Transverse colon (tissue), 4 donors: ENCODE results near the gene CD9. TPM values are rescaled to one million over a fixed set of nuclear protein-coding genes. Genes with fewer than 3 reads are reported as not detected.

Source experiments
- DNase-seq: peaks from one replicate; pipeline ENCODE4 v3.0.0-alpha.2; 2019
- H3K27ac ChIP-seq, 4 donors: fragments of 200-600 bp; sonication (generic); 2 replicates each; pipeline ENCODE4 v1.5.1; 2016 to 2018; ENCODE audit warnings: inconsistent platforms in 4 of 4
- H3K27me3 ChIP-seq: fragments of 200-600 bp; sonication (generic); 2 replicates; pipeline ENCODE4 v1.5.1; 2017; ENCODE audit warnings: inconsistent platforms
- H3K36me3 ChIP-seq, 4 donors: fragments of 200-600 bp; sonication (generic); 2 replicates each; pipeline ENCODE4 v1.5.1; 2017 to 2019; ENCODE audit warnings: inconsistent platforms in 4 of 4
- H3K4me1 ChIP-seq, 4 donors: fragments of 200-600 bp; sonication (generic); 2 replicates each; pipeline ENCODE4 v1.5.1; 2017 to 2020; ENCODE audit warnings: inconsistent platforms in 4 of 4
- H3K4me3 ChIP-seq, 4 donors: fragments of 200-600 bp; sonication (generic); 1 replicate in 1 of 4; 2 replicates in 3 of 4; pipeline versions ENCODE4 v1.5.1 to v1.6.1; 2017 to 2019; ENCODE audit warnings: inconsistent platforms in 4 of 4
- H3K9me3 ChIP-seq, 2 donors: fragments of 200-600 bp; sonication (generic); 2 replicates each; pipeline ENCODE4 v1.5.1; 2017 to 2019; ENCODE audit warnings: inconsistent platforms in 2 of 2
- CTCF ChIP-seq, 5 experiments: fragments of 200-600 bp in 3 of 5; fragments of 450-650 bp in 2 of 5; sonication (generic) in 3 of 5; IDR thresholded peaks; 1 replicate in 2 of 5; 2 replicates in 3 of 5; pipeline ENCODE4 v1.5.1; 2016 to 2017; ENCODE audit warnings: antibody characterized with exemption in 5 of 5, inconsistent platforms in 3 of 5, mild to moderate bottlenecking in 2 of 5, moderate library complexity in 1 of 5
- EP300 ChIP-seq: sonication (generic); formaldehyde crosslinking; IDR thresholded peaks from one replicate; pipeline ENCODE4 v1.6.1; 2017; ENCODE audit warnings: antibody characterized with exemption, low read depth
- POLR2A ChIP-seq: fragments of 450-650 bp; IDR thresholded peaks from one replicate; pipeline ENCODE4 v1.6.1; 2016; ENCODE audit warnings: antibody characterized with exemption, mild to moderate bottlenecking, moderate library complexity
- POLR2AphosphoS5 ChIP-seq, 3 donors: sonication (generic); formaldehyde crosslinking; IDR thresholded peaks; one replicate each; pipeline ENCODE4 v1.6.1; 2016; ENCODE audit warnings: antibody characterized with exemption in 3 of 3
- whole genome bisulfite sequencing, 2 donors: methylation state at CpG; one replicate each; pipeline ENCODE4 v1.1.5; 2018; ENCODE audit warnings: low coverage in 1 of 2; 5-methylcytosine and 5-hydroxymethylcytosine counted together
- in situ Hi-C, 4 donors: fragments of 200-750 bp; cut with MboI; loops; one replicate each; pipeline versions ENCODE4 v1.15.0 to v1.15.1; 2017; ENCODE audit warnings: low sequenced_read_pairs in 3 of 4, low pct_ligation_motif_present in 1 of 4, low pct_unique_long_range_greater_than_20kb in 1 of 4
- intact Hi-C: fragments of 100-400 bp; cut with DNase I; formaldehyde crosslinking; loops from one replicate; pipeline ENCODE4 v1.15.1; 2023; ENCODE audit warnings: low total_unique reads
- total RNA-seq, 4 donors: library from RNA; depleted of rRNA; stranded (reverse); fragments of >200 nt; gene quantifications; one replicate each; pipeline ENCODE4 v1.1.0, GENCODE V29; 2016

The CD9 gene
- total RNA-seq, 4 donors from 2014 or later = 207 to 668 (median 481) TPM

- Histone ChIP-seq H3K9me3 (no peaks in the 10 kb centered on the region), H3K27ac (peak overlapping the region; percentile 91 to 95 (median 92)), H3K27me3 (no peaks in the 10 kb centered on the region), H3K4me1 (peaks cover 26 to 35% (median 31%) of the 10 kb centered on the region in 4 donors), H3K36me3 (no peaks in the 10 kb centered on the region), H3K4me3 (peak overlapping the region; percentile 36 to 52 (median 42))
- intact Hi-C loops (no loop called here), in situ Hi-C loops (loop anchor here in 2 of 4 donors (5.0 kb wide), 2 partner anchors 76 to 81 kb away; partner anchors contain the start of gene CD9 (in 1 of the 2))
- DNase-seq = peak; percentile 94
- peak; percentile 60 to 95 (median 84) for TF ChIP-seq CTCF (IDR thresholded peaks at IDR 0.05)
- peak in 2 of 3 donors; percentile 80 to 84 for TF ChIP-seq POLR2AphosphoS5 (IDR thresholded peaks at IDR 0.05)
- TF ChIP-seq EP300 = peak; percentile 80
- TF ChIP-seq POLR2A = peak; percentile 70
- WGBS, 2 donors = 5 to 18% methylated on average over 16 to 28 of the region's 88 CpGs
Measured at GRCh38 chr12:6278439-6279255, 78.4 kb downstream of the CD9 start.

DNA sequence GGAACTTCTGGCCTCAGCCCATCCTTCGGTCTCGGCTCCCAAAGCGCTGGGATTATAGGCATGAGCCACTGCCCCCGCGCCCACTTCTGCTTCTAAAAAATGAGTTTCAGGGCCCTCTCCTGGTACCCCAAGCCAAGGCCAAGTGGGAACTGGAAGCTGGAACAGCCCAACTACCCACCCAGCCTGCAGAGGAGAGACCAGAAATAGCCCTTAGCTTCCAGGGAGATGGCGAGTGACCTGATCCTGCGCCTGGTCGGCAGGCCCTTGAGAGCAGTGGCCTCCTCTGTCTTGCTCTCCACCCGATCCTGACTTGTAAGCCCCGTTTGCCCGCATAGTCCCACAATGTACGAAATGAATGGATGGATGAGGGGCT lies 79.0 kb downstream of the CD9 start:
- Histone ChIP-seq H3K4me1 (peaks cover 26 to 35% (median 31%) of the 10 kb centered on the region in 4 donors), H3K36me3 (no peaks in the 10 kb centered on the region), H3K27ac (peak overlapping the region; percentile 91 to 95 (median 92)), H3K9me3 (no peaks in the 10 kb centered on the region), H3K4me3 (peak overlapping the region in 1 of 4 donors; percentile 9), H3K27me3 (no peaks in the 10 kb centered on the region)
- intact Hi-C loops (no loop called here), in situ Hi-C loops (loop anchor here in 2 of 4 donors (5.0 kb wide), 2 partner anchors 77 to 82 kb away; partner anchors contain the start of gene CD9 (in 1 of the 2))
- WGBS, 2 donors = 89% methylated on average over 12 of the region's 12 CpGs; no CpG with 5 or more reads in 1 of the 2 donors
- TF ChIP-seq EP300 (no peak), CTCF (IDR thresholded peaks at IDR 0.05) (no peak), POLR2A (no peak)
- DNase-seq = no peak

DNA sequence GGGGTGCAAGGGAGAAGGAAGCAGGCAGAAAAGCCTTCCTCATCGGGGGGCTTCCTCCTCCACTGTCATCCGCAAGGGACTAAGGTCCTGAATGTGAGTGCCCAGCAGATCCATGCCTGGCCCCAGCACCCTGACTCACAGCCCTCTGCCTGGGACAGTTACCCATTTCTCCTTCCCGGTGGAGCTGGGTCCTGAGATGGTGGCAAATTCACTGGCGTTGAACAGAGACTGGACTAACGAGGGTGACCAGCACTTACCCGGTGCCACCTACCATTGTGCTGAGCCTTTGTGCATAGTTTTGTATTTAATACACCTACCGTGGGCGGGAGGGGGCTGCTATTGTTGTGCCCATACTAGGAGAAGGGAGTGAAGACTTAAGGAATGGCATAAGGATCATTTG lies 79.4 kb downstream of the CD9 start:
- no peak for DNase-seq
- TF ChIP-seq POLR2A (no peak), POLR2AphosphoS5 (IDR thresholded peaks at IDR 0.05) (no peak), EP300 (no peak), CTCF (IDR thresholded peaks at IDR 0.05) (no peak)
- H3K36me3 ChIP-seq = no peaks in the 10 kb centered on the region
- intact Hi-C loops = loop anchor here (10.0 kb wide), 1 partner anchor 295 kb away; no protein-coding TSS in a partner anchor
- in situ Hi-C loops = loop anchor here (5.0 to 10.0 kb wide), 8 partner anchors 77 to 295 kb away; partner anchors contain the start of gene CD9 (in 1 of the 4)
- H3K27me3 ChIP-seq = no peaks in the 10 kb centered on the region
- 40 to 71% methylated on average over 1 to 8 of the region's 8 CpGs for WGBS, 2 donors
- peaks cover 26 to 35% (median 31%) of the 10 kb centered on the region in 4 donors for H3K4me1 ChIP-seq
- peak overlapping the region; percentile 91 to 95 (median 92) for H3K27ac ChIP-seq
- no peak overlapping the region for H3K4me3 ChIP-seq
- no peaks in the 10 kb centered on the region for H3K9me3 ChIP-seq

DNA sequence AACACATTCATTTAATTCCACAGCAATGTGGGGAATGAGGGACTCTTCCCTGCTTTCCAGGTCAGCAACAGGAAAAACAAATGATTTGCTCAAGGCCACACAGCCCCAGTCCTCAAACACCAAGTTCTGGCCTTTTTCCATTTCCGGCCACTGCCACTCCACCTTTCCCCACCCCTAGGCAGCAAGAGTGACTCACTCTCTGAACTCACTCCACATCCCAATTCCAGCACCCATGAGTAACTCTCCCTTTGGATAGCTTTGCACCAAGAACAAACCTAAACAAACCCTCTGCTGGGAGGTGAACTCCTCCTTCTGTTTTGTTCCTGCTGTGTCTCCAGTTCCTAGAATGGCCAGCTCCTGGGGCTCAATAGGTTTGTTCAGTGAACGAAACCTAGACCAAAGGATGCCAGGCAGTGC lies 79.9 kb downstream of the CD9 start:
- Histone ChIP-seq H3K36me3 (no peaks in the 10 kb centered on the region), H3K4me3 (no peak overlapping the region), H3K27me3 (no peaks in the 10 kb centered on the region), H3K4me1 (peaks cover 27 to 39% (median 31%) of the 10 kb centered on the region in 4 donors), H3K9me3 (no peaks in the 10 kb centered on the region), H3K27ac (peak overlapping the region; percentile 91 to 95 (median 92))
- peak; percentile 68 for DNase-seq
- TF ChIP-seq POLR2AphosphoS5 (IDR thresholded peaks at IDR 0.05) = peak; percentile 28 to 53 (median 34)
- TF ChIP-seq CTCF (IDR thresholded peaks at IDR 0.05) = no peak
- intact Hi-C loops (loop anchor here (10.0 kb wide), 1 partner anchor 295 kb away; no protein-coding TSS in a partner anchor), in situ Hi-C loops (loop anchor here (5.0 to 10.0 kb wide), 6 partner anchors 85 to 295 kb away; no protein-coding TSS in a partner anchor)
- 20 to 44% methylated on average over 1 to 2 of the region's 2 CpGs for WGBS, 2 donors
